Mammary epithelial cell (primary cell): ENCODE data around the gene LIN7B.

Experiments used
- CTCF ChIP-seq, 2 donors: IDR thresholded peaks in 1 of 2; conservative IDR thresholded peaks in 1 of 2; 2 replicates each; pipeline ENCODE4 v1.5.1; 2011 to 2012; ENCODE audit warnings: inconsistent platforms in 2 of 2, low read length in 2 of 2, mild to moderate bottlenecking in 2 of 2, control low read depth in 1 of 2, low read depth in 1 of 2; ENCODE audit not compliant: insufficient read depth in 1 of 2; ENCODE audit errors: extremely low read depth in 1 of 2
- EZH2 ChIP-seq: IDR thresholded peaks from 2 replicates; pipeline ENCODE4 v1.6.1; 2012; ENCODE audit warnings: low read length, inconsistent platforms, borderline replicate concordance

GRCh38 chr19:49085020-49085867 lies 28.9 kb upstream of the LIN7B start, which contains the start of gene SNRNP70:
- TF ChIP-seq CTCF (conservative IDR thresholded peaks at IDR 0.05 in 1 of 2, IDR thresholded peaks at IDR 0.05 in 1 of 2; ENCODE audit: extremely low read depth in 1 of 2, insufficient read depth in 1 of 2, low read depth in 1 of 2, low read length in 2 of 2) = no peak
- TF ChIP-seq EZH2 = no peak
